Loucy (cell line): ENCODE results near the gene SLC1A5.

Experiments used
- H2AFZ ChIP-seq: fragments of 200-600 bp; sonication (generic); 2 replicates; pipeline ENCODE4 v1.6.0; 2016; ENCODE audit warnings: antibody characterized with exemption, mild to moderate bottlenecking, low read length, moderate library complexity
- H3F3A ChIP-seq: fragments of 200-600 bp; 2 replicates; pipeline ENCODE4 v1.6.0; 2016; ENCODE audit warnings: antibody characterized with exemption, low read depth, mild to moderate bottlenecking
- H3K27me3 ChIP-seq: fragments of 200-600 bp; sonication (generic); 2 replicates; pipeline ENCODE4 v1.6.1; 2014; ENCODE audit warnings: low read length, mild to moderate bottlenecking; ENCODE audit not compliant: insufficient read depth, poor library complexity, severe bottlenecking
- H3K36me3 ChIP-seq: fragments of 200-600 bp; sonication (generic); 2 replicates; pipeline ENCODE4 v1.6.1; 2016; ENCODE audit warnings: low read length; ENCODE audit not compliant: insufficient read depth
- H3K4me1 ChIP-seq: fragments of 200-600 bp; sonication (generic); 2 replicates; pipeline ENCODE4 v1.5.1; 2014; ENCODE audit warnings: low read length, mild to moderate bottlenecking; ENCODE audit not compliant: insufficient read depth, poor library complexity, severe bottlenecking
- H3K4me2 ChIP-seq: fragments of 200-600 bp; sonication (generic); 2 replicates; pipeline ENCODE4 v1.6.0; 2014; ENCODE audit warnings: antibody characterized with exemption, low read length, low read depth, mild to moderate bottlenecking; ENCODE audit not compliant: poor library complexity, severe bottlenecking
- H3K4me3 ChIP-seq: fragments of 200-600 bp; sonication (generic); 2 replicates; pipeline ENCODE4 v1.5.1; 2014; ENCODE audit warnings: low read length, mild to moderate bottlenecking, mixed read lengths; ENCODE audit not compliant: poor library complexity, severe bottlenecking
- H3K79me2 ChIP-seq: fragments of 200-600 bp; sonication (generic); 2 replicates; pipeline ENCODE4 v1.6.1; 2014; ENCODE audit warnings: low read length; ENCODE audit not compliant: insufficient read depth
- H3K9ac ChIP-seq: fragments of 200-600 bp; sonication (generic); 2 replicates; pipeline ENCODE4 v1.6.0; 2014; ENCODE audit warnings: mild to moderate bottlenecking, low read depth, low read length, moderate library complexity; ENCODE audit not compliant: poor library complexity, severe bottlenecking
- H3K9me2 ChIP-seq: fragments of 200-600 bp; sonication (generic); replicated peaks from 2 replicates; pipeline ENCODE4 v1.6.1; 2016; ENCODE audit warnings: low read depth, low read length, mixed read lengths
- H3K9me3 ChIP-seq: fragments of 200-600 bp; sonication (generic); 2 replicates; pipeline ENCODE4 v1.6.1; 2014; ENCODE audit warnings: mild to moderate bottlenecking, antibody characterized with exemption, low read length, low read depth; ENCODE audit not compliant: insufficient read depth
- H4K20me1 ChIP-seq: fragments of 200-600 bp; sonication (generic); 2 replicates; pipeline ENCODE4 v1.6.0; 2014; ENCODE audit warnings: antibody characterized with exemption, low read length, mild to moderate bottlenecking; ENCODE audit not compliant: insufficient read depth, poor library complexity, severe bottlenecking
- CTCF ChIP-seq: fragments of 200-600 bp; sonication (generic); conservative IDR thresholded peaks from 2 replicates; pipeline ENCODE4 v1.5.1; 2014; ENCODE audit warnings: mild to moderate bottlenecking, antibody characterized with exemption, low read length
- EZH2phosphoT487 ChIP-seq: fragments of 200-600 bp; IDR thresholded peaks from 2 replicates; pipeline ENCODE4 v1.6.1; 2018; ENCODE audit warnings: antibody characterized with exemption, mild to moderate bottlenecking, moderate library complexity, borderline replicate concordance

SLC1A5 gene

DNA sequence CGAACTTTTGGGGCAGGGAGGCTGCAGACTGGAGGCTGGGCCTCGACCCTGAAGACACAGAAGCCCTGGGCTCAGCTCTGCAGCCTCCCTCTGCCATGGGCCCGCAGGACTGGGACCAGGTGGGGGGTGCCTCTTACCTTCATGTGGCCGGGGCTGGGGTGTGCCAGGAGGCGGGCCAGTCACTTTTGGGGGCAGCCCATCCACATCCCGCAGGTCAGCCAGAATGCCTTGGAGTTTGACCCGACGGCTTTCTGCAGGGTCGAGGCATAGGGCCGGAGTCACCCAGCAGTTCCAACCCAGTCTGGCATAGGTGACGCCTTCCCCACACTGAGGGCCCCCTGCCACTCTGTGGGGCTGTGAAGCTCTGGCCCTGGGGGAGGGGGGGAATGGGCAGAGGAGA lies 60.6 kb downstream of the SLC1A5 start:
- H3K4me1 ChIP-seq, result peaks cover 11% of the 10 kb centered on the region
- H2AFZ ChIP-seq, result no peak overlapping the region
- H3F3A ChIP-seq, result no peaks in the 10 kb centered on the region
- peaks cover 10% of the 10 kb centered on the region; the same call in 1 of the 2 replicates for H3K79me2 ChIP-seq
- H3K9me2 ChIP-seq, result no peaks in the 10 kb centered on the region
- H3K9me3 ChIP-seq, result no peaks in the 10 kb centered on the region
- peaks cover 95% of the 10 kb centered on the region; the same call in 1 of the 2 replicates for H3K36me3 ChIP-seq
- H3K27me3 ChIP-seq, result no peaks in the 10 kb centered on the region
- no peak overlapping the region for H3K9ac ChIP-seq
- no peak overlapping the region for H3K4me2 ChIP-seq
- TF ChIP-seq EZH2phosphoT487, result no peak
- TF ChIP-seq CTCF, result no peak
- H4K20me1 ChIP-seq, result peaks cover 16% of the 10 kb centered on the region
- H3K4me3 ChIP-seq, result no peak overlapping the region

- Histone ChIP-seq H3K27me3 (no peaks in the 10 kb centered on the region), H2AFZ (no peak overlapping the region), H3K79me2 (peaks cover 10% of the 10 kb centered on the region; the same call in 1 of the 2 replicates), H4K20me1 (peaks cover 16% of the 10 kb centered on the region), H3K9ac (no peak overlapping the region), H3K36me3 (peaks cover 95% of the 10 kb centered on the region; the same call in 1 of the 2 replicates), H3K4me3 (no peak overlapping the region), H3K4me1 (peaks cover 18% of the 10 kb centered on the region), H3K9me3 (no peaks in the 10 kb centered on the region), H3K4me2 (no peak overlapping the region), H3F3A (no peaks in the 10 kb centered on the region), H3K9me2 (no peaks in the 10 kb centered on the region)
- no peak for TF ChIP-seq EZH2phosphoT487
- TF ChIP-seq CTCF, result no peak
Observed at GRCh38 chr19:46726971-46727501, 61.4 kb downstream of the SLC1A5 start.

DNA sequence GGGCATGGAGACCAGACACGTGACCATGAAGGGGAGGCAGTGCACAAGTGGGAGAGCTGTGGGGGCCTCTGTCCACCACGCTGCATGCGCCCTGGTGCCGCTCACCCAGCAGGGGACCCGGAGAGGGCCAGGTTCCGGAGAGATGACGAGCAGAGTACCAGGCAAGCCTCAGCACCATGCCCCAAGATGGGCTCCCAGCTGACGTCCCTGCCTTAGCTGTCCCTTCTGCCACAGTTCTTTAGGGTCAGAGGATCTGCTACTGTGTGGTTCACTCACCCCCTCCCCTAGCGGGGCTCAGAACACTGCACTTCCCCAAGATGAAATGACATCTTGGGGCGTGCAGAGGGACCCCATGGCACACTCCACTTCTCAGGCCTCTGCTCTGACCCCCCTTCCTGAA lies 61.8 kb downstream of the SLC1A5 start:
- Histone ChIP-seq H3K9me3 (no peaks in the 10 kb centered on the region), H3F3A (no peaks in the 10 kb centered on the region), H3K4me2 (no peak overlapping the region), H3K4me3 (no peak overlapping the region), H3K9ac (no peak overlapping the region), H3K4me1 (peaks cover 23% of the 10 kb centered on the region), H4K20me1 (peaks cover 16% of the 10 kb centered on the region), H3K79me2 (peaks cover 10% of the 10 kb centered on the region; the same call in 1 of the 2 replicates), H2AFZ (no peak overlapping the region), H3K9me2 (no peaks in the 10 kb centered on the region), H3K36me3 (peaks cover 95% of the 10 kb centered on the region; the same call in 1 of the 2 replicates), H3K27me3 (no peaks in the 10 kb centered on the region)
- no peak for TF ChIP-seq CTCF
- TF ChIP-seq EZH2phosphoT487, result no peak
